ENCODE data around the gene CDKN1B. TPM values are rescaled to one million over a fixed set of nuclear protein-coding genes. Genes with fewer than 3 reads are reported as not detected.

Gene CDKN1B
- total RNA-seq, 1 donor from 2014 or later, result 34.0 TPM

DNA sequence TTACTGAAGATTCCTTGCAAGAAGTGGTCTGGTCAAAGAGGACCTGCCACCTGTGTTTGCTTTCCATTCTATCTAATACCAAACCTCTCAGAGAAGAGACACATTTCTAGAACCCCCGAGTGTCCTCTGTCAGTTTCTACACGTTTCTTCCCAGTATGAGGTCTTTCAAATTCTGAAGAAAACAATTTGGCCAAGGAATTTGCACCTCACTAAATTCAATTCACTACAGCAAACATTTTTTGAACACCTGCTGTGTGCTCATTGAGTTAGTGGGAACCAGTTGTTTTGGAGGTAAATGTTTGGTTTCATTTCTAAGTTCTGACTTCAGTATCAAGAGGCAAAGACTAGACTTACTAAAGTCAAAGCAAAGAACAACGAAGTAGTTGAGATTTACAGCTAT, 40.6 kb upstream of the CDKN1B start:
- H3K4me3 ChIP-seq (ENCODE audit: low read depth, low read length), result no peak overlapping the region
- no peaks in the 10 kb centered on the region for H3K36me3 ChIP-seq (ENCODE audit: control insufficient read depth, insufficient read depth, low read length)
- H3K27me3 ChIP-seq (ENCODE audit: control insufficient read depth, insufficient read depth, low read length), result no peaks in the 10 kb centered on the region
- no peak for FAIRE-seq
- TF ChIP-seq, protein P1, sequence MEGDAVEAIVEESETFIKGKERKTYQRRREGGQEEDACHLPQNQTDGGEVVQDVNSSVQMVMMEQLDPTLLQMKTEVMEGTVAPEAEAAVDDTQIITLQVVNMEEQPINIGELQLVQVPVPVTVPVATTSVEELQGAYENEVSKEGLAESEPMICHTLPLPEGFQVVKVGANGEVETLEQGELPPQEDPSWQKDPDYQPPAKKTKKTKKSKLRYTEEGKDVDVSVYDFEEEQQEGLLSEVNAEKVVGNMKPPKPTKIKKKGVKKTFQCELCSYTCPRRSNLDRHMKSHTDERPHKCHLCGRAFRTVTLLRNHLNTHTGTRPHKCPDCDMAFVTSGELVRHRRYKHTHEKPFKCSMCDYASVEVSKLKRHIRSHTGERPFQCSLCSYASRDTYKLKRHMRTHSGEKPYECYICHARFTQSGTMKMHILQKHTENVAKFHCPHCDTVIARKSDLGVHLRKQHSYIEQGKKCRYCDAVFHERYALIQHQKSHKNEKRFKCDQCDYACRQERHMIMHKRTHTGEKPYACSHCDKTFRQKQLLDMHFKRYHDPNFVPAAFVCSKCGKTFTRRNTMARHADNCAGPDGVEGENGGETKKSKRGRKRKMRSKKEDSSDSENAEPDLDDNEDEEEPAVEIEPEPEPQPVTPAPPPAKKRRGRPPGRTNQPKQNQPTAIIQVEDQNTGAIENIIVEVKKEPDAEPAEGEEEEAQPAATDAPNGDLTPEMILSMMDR (IDR thresholded peaks at IDR 0.05; ENCODE audit: insufficient read depth, low read length, severe bottlenecking), result no peak
- DNase-seq (ENCODE audit: low read depth), result no peak

DNA sequence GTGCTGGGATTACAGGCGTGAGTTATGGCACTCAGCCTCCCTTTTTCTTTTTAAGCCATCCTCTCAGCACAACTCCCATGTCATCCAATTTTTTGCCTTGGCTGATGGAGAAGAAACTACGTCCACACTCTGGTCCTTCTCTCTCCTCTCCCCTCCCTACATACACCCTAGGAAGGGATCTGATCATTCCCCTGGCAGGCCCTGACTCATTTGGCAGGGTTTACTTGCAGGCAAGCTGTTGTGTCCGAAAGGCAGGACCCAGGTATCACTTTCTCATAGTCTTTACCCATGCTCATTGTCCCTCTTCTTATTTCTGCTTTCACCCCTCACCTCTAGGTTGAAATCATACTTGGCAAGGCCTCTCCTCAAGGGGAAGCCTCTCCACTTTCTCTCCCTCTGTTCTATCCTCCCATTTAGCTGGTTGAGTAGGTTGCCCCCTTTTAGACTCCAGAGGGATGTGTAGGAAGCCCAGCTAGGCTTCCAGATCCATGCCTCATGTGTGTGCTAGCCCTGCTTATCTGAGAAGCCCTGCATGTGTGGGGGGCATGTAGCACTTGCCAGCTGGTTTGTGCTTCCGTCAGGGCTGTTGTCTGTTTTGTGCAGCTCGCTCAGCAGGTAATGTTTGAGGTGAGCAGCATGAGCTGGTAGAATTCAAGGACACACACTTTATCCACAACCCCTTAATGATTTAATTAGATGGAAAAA, 36.0 kb upstream of the CDKN1B start:
- DNase-seq (ENCODE audit: low read depth) (no peak), FAIRE-seq (no peak)
- H3K36me3 ChIP-seq (ENCODE audit: control insufficient read depth, insufficient read depth, low read length), result no peaks in the 10 kb centered on the region
- no peak overlapping the region for H3K4me3 ChIP-seq (ENCODE audit: low read depth, low read length)
- TF ChIP-seq, protein P1 (IDR thresholded peaks at IDR 0.05; ENCODE audit: insufficient read depth, low read length, severe bottlenecking), result no peak
- H3K27me3 ChIP-seq (ENCODE audit: control insufficient read depth, insufficient read depth, low read length), result no peaks in the 10 kb centered on the region

DNA sequence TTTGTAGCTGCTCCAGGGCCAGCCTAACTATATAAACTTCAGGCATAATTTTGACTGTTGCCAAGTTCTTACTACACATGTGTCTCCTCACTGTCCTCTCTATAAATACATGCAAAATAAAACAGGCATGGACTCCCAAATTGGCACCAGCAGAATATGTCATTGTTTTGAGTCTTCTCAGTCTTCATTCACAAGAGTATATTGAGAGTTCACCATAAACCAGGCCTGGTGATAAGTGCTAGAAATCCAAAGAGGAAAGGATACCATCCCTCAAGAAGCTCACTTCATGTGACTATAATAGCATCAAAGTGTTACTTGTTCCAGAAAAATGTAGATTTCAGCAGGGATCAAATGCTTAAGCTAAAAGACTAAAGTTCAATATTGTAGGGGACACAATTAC, 34.9 kb upstream of the CDKN1B start:
- Histone ChIP-seq H3K27me3 (ENCODE audit: control insufficient read depth, insufficient read depth, low read length) (no peaks in the 10 kb centered on the region), H3K36me3 (ENCODE audit: control insufficient read depth, insufficient read depth, low read length) (no peaks in the 10 kb centered on the region), H3K4me3 (ENCODE audit: low read depth, low read length) (no peak overlapping the region)
- FAIRE-seq (no peak), DNase-seq (ENCODE audit: low read depth) (no peak)
- TF ChIP-seq, protein P1 (IDR thresholded peaks at IDR 0.05; ENCODE audit: insufficient read depth, low read length, severe bottlenecking), result no peak

GRCh38 chr12:12683136-12683697, 34.0 kb upstream of the CDKN1B start:
- TF ChIP-seq, protein P1 (IDR thresholded peaks at IDR 0.05; ENCODE audit: insufficient read depth, low read length, severe bottlenecking), result no peak
- FAIRE-seq, result no peak

DNA sequence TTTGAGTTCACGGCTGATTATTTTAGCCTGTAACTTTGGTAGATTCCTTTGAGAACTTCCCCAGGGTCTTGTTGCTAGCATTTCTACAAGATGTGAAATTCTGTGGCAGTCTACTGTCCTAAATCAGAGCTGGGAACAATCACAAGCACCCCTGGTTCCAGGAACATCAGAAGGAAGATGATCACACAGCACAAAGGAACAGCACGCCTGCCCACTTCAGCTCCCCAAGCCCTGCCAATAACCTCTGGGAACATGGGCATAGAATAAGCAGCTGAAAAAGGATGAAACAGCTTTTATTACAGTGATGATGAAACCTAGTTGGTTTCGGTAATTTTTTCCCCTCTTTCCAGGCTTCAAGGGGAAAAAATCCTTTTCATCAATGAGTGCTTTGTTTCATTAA, 33.4 kb upstream of the CDKN1B start:
- DNase-seq (ENCODE audit: low read depth) (no peak), FAIRE-seq (no peak)
- Histone ChIP-seq H3K27me3 (ENCODE audit: control insufficient read depth, insufficient read depth, low read length) (no peaks in the 10 kb centered on the region), H3K4me3 (ENCODE audit: low read depth, low read length) (no peak overlapping the region), H3K36me3 (ENCODE audit: control insufficient read depth, insufficient read depth, low read length) (no peaks in the 10 kb centered on the region)
- TF ChIP-seq, protein P1 (IDR thresholded peaks at IDR 0.05; ENCODE audit: insufficient read depth, low read length, severe bottlenecking), result no peak

More at GRCh38 chr12:12683136-12683697, 34.0 kb upstream of the CDKN1B start:
- no peaks in the 10 kb centered on the region for H3K36me3 ChIP-seq (ENCODE audit: control insufficient read depth, insufficient read depth, low read length)
- H3K27me3 ChIP-seq (ENCODE audit: control insufficient read depth, insufficient read depth, low read length), result no peaks in the 10 kb centered on the region
- DNase-seq (ENCODE audit: low read depth), result no peak
- no peak overlapping the region for H3K4me3 ChIP-seq (ENCODE audit: low read depth, low read length)
